ENCODE measurements around the gene CDH4. TPM values are rescaled to one million over a fixed set of nuclear protein-coding genes. Genes with fewer than 3 reads are reported as not detected.

The CDH4 gene
- total RNA-seq, 1 donor, result 8.6 TPM

GRCh38 chr20:61712688-61713087 is 460.6 kb downstream of the CDH4 start:
- DNase-seq (ENCODE audit: low read depth in 2 of 3, low spot score in 2 of 3), result peak in 1 of 3 donors; percentile 9

- no peak for DNase-seq (ENCODE audit: low read depth in 2 of 3, low spot score in 2 of 3)
Observed at GRCh38 chr20:61718361-61719005, 466.4 kb downstream of the CDH4 start.

GRCh38 chr20:61719691-61720347 is 467.8 kb downstream of the CDH4 start:
- peak in 2 of 3 donors; percentile 31 to 85 for DNase-seq (ENCODE audit: low read depth in 2 of 3, low spot score in 2 of 3)

GRCh38 chr20:61720348-61720696 is 468.3 kb downstream of the CDH4 start:
- no peak for DNase-seq (ENCODE audit: low read depth in 2 of 3, low spot score in 2 of 3)

GRCh38 chr20:61722146-61722678 is 470.2 kb downstream of the CDH4 start:
- no peak for DNase-seq (ENCODE audit: low read depth in 2 of 3, low spot score in 2 of 3)

- no peak for DNase-seq (ENCODE audit: low read depth in 2 of 3, low spot score in 2 of 3)
Observed at GRCh38 chr20:61723529-61724257, 471.6 kb downstream of the CDH4 start.

- no peak for DNase-seq (ENCODE audit: low read depth in 2 of 3, low spot score in 2 of 3)
Observed at GRCh38 chr20:61724376-61724775, 472.3 kb downstream of the CDH4 start.

GRCh38 chr20:61725145-61725544 is 473.1 kb downstream of the CDH4 start:
- no peak for DNase-seq (ENCODE audit: low read depth in 2 of 3, low spot score in 2 of 3)

- no peak for DNase-seq (ENCODE audit: low read depth in 2 of 3, low spot score in 2 of 3)
Observed at GRCh38 chr20:61725966-61726365, 473.9 kb downstream of the CDH4 start.

- DNase-seq (ENCODE audit: low read depth in 2 of 3, low spot score in 2 of 3), result no peak
Observed at GRCh38 chr20:61726979-61727378, 474.9 kb downstream of the CDH4 start.

GRCh38 chr20:61727761-61728160 is 475.7 kb downstream of the CDH4 start:
- no peak for DNase-seq (ENCODE audit: low read depth in 2 of 3, low spot score in 2 of 3)

GRCh38 chr20:61728326-61728725 is 476.3 kb downstream of the CDH4 start:
- no peak for DNase-seq (ENCODE audit: low read depth in 2 of 3, low spot score in 2 of 3)

GRCh38 chr20:61728786-61729770 is 477.0 kb downstream of the CDH4 start:
- no peak for DNase-seq (ENCODE audit: low read depth in 2 of 3, low spot score in 2 of 3)

GRCh38 chr20:61730631-61731362 is 478.7 kb downstream of the CDH4 start:
- no peak for DNase-seq (ENCODE audit: low read depth in 2 of 3, low spot score in 2 of 3)

- DNase-seq (ENCODE audit: low read depth in 2 of 3, low spot score in 2 of 3), result no peak
Observed at GRCh38 chr20:61731363-61732181, 479.5 kb downstream of the CDH4 start.

GRCh38 chr20:61732511-61733210 is 480.6 kb downstream of the CDH4 start:
- DNase-seq (ENCODE audit: low read depth in 2 of 3, low spot score in 2 of 3), result no peak

GRCh38 chr20:61733216-61733615 is 481.2 kb downstream of the CDH4 start:
- no peak for DNase-seq (ENCODE audit: low read depth in 2 of 3, low spot score in 2 of 3)
